Measurements from ENCODE around the gene NT5DC2.

DNA sequence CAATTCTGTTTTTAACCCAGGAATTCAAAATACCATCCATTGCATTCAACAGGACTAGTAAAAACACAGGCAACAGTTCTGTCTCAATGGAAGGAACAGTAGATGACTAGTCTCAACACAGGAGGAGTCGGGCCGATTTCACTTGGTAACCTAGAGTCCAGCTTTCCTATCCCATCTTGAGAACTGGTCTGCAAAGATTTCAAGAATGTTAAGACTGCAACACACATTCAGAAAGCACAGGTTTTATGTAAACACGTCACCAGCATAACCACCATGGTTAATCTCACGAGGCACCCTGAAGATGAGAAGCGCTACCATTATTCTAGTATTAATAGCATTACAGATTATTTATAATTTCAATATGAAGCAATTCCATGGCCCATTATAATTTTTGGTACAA is 24.8 kb upstream of the NT5DC2 start:
- TF ChIP-seq, protein P1, sequence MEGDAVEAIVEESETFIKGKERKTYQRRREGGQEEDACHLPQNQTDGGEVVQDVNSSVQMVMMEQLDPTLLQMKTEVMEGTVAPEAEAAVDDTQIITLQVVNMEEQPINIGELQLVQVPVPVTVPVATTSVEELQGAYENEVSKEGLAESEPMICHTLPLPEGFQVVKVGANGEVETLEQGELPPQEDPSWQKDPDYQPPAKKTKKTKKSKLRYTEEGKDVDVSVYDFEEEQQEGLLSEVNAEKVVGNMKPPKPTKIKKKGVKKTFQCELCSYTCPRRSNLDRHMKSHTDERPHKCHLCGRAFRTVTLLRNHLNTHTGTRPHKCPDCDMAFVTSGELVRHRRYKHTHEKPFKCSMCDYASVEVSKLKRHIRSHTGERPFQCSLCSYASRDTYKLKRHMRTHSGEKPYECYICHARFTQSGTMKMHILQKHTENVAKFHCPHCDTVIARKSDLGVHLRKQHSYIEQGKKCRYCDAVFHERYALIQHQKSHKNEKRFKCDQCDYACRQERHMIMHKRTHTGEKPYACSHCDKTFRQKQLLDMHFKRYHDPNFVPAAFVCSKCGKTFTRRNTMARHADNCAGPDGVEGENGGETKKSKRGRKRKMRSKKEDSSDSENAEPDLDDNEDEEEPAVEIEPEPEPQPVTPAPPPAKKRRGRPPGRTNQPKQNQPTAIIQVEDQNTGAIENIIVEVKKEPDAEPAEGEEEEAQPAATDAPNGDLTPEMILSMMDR (IDR thresholded peaks at IDR 0.05) = no peak
- TF ChIP-seq POLR2A (IDR thresholded peaks at IDR 0.05) = no peak
